ENCODE measurements around the gene ZFP57.

- no peak for TF ChIP-seq CTCF (IDR thresholded peaks at IDR 0.05; ENCODE audit: low read depth, low read length)
- no peak for TF ChIP-seq MAX (IDR thresholded peaks at IDR 0.05; ENCODE audit: low read depth, low read length)
Measured at GRCh38 chr6:29673161-29673560, 7.8 kb downstream of the ZFP57 start.
